Stimulated activated CD8-positive, alpha-beta memory T cell treated with anti-CD3 and anti-CD28 coated beads, Interleukin-12 subunit alpha, Interleukin-12 subunit beta, amount 100 ng/mL, for 24 hours (primary cell): ENCODE measurements around the gene NDUFA11.

Source experiments
- DNase-seq: peaks from one replicate; pipeline ENCODE4 v3.0.0-alpha.2; 2020; ENCODE audit errors: extremely low read depth

NDUFA11 gene

GRCh38 chr19:5932609-5933262 lies 29.1 kb upstream of the NDUFA11 start:
- DNase-seq, result no peak

DNA sequence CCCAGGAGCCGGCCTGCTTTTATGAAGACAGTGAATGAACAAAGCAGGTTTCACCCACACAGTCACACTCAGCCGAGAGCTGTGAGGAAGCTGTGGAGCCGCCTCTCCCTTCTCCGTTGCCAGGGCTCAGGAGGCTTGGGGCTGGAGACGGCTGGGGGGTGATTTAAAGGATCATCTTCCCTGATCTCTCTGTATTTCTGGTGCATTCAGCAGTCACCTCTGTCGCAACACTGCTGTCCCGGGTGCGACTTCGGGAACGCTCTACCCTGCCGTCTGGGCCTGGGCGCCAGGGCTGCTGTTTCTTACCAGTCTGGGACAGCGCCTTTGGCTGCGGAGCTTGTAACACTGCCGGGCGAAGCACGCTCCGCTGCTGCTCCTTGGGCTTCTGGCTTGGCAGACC lies 28.6 kb upstream of the NDUFA11 start:
- DNase-seq, result no peak

DNA sequence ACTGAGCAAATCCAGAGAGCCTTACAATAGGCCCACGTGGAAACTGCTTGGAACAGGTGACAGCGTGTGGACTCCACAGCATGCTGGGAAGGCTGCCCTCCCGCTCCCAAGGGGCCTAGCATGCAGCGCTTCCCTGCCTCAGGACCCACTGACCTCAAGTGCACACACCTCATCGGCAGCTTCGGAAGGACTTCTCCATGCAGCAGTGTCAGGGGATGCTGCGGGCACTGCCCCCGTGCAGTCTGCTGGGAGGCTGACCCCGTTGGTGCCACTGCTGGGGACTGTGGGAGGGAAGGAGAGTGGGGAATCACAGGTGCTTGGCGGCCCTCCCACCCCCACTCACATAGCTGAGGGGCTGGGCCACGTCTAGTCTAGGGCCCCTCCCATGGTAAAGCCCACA lies 27.7 kb upstream of the NDUFA11 start:
- DNase-seq, result no peak

DNA sequence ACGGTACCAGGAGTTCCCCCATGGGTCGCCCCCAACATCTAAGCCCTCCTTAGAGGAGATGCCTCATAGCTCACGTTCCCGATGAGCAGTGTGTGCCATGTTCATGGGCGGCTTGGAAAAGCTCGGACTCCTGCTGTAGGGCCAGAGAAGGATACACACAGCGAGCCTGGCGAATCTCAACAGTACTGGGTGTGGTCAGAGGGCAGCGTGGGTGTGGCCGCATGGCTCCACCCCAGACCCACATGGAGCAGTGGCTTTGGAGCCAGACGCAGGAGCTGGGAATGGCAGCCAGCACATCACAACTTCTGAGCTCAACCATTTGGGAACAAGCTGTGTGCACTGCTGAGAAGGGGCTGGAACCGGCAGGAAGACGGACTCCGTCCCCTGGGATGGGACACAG lies 26.0 kb upstream of the NDUFA11 start:
- DNase-seq, result no peak

GRCh38 chr19:5929179-5929578 lies 25.6 kb upstream of the NDUFA11 start:
- no peak for DNase-seq

GRCh38 chr19:5927441-5927821 lies 23.8 kb upstream of the NDUFA11 start:
- no peak for DNase-seq

- no peak for DNase-seq
Observed at GRCh38 chr19:5926641-5927440, 23.3 kb upstream of the NDUFA11 start.

GRCh38 chr19:5925830-5926427 lies 22.3 kb upstream of the NDUFA11 start:
- DNase-seq, result no peak

DNA sequence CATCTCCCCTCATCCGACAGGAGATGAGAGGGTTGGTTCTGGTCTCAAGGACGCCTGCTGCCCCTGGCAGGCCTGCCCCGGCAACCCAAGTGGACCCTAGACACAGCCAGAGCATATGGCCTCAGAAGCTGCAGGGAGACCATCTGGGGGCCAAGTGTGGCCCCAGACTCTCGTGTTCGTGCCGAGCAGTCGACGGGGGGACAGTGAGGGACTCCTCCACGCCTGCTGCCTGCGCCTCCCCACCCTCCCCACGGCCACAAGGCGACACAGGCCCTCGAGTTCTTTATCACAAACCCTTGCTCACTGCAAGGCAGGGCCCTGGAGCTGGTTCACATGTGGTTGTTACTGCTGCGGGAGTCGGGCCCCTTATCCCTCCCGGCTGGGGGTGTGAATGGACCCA lies 19.8 kb upstream of the NDUFA11 start:
- DNase-seq, result no peak

GRCh38 chr19:5922161-5922545 lies 18.6 kb upstream of the NDUFA11 start:
- no peak for DNase-seq

- no peak for DNase-seq
Observed at GRCh38 chr19:5921516-5922160, 18.0 kb upstream of the NDUFA11 start.

GRCh38 chr19:5918463-5919079 lies 15.0 kb upstream of the NDUFA11 start:
- no peak for DNase-seq

- no peak for DNase-seq
Observed at GRCh38 chr19:5917431-5918107, 14.0 kb upstream of the NDUFA11 start.

DNA sequence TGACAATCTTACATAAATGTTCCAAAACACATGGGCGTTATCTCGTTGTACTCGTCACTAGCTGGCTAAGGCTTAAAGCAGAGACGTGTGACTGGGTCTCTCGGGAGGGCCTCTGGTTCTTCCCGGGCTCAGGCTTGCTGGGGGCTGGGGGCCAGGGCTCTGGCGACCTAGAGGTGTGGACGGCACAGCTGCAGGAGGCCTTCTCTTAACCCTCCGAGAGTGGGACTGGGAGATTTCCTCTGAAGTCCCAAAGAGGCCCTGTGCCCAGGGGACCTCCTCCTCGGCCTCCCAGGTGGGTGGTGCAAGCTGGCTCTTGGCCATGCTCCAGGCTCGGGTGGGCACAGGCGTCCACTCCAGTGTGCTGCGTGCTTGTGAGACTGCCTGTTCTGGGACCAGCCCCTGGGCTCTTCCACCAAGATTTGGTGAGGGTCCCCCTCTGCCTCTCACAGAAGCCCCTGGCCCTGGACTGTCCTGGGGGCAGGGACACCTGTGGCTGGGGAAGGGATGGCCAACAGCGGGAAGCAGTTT lies 12.7 kb upstream of the NDUFA11 start:
- no peak for DNase-seq

DNA sequence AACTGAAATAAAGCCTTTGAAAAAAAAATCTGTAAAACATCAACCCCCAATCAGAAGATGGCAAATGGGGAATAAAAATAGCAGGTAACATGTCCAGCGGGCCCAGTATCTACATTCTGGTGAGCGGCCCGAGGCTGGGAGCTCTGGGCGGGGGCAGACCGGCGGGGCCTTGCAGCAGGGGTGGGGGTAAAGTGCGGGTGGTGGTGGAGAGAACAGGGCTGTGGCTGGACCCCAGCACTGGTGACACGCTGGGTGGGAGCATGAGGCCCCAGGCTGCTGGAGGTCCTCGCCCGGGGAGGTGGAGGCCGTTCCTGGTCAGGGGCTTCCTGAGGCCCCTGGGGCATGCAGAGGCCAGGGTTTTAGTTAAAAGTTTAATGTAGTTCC lies 12.2 kb upstream of the NDUFA11 start:
- DNase-seq, result no peak

GRCh38 chr19:5914946-5915781 lies 11.6 kb upstream of the NDUFA11 start:
- no peak for DNase-seq

- DNase-seq, result no peak
Observed at GRCh38 chr19:5914358-5914774, 10.8 kb upstream of the NDUFA11 start.

DNA sequence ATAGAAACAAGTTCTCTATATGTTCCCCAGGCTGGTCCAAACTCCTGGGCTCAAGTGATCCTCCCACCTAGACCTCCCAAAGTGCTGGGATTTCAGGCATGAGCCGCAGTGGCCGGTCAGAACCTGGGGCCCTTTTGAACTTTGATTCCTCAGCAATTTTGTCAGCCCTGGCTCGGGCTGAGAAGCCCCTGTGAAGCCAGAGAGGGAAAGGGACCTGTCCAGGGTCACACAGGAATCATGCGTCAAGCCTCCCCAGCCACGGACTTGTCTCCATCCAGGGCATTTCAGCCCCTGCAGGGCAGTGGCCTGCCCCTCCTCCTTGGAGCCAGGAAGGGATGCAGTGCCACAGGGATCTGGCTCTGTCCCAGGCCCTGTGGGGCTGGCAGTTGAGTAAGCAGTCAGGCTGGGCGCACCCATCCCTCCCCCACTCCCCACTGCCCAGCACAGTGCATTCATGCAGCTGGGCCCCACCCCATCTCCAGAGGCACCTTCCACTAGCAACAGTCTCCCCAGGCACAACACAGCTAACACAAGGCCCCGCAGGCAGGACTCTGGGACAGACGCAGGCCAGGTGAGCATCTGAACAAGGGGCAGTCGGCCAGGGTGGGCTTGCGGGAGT lies 10.3 kb upstream of the NDUFA11 start, which contains the start of gene CAPS:
CAPS (plus strand) TSS at position 516 of the 619 bp plus-strand sequence. CDS start 153 bp downstream, outside the sequence.
- DNase-seq, result no peak

DNA sequence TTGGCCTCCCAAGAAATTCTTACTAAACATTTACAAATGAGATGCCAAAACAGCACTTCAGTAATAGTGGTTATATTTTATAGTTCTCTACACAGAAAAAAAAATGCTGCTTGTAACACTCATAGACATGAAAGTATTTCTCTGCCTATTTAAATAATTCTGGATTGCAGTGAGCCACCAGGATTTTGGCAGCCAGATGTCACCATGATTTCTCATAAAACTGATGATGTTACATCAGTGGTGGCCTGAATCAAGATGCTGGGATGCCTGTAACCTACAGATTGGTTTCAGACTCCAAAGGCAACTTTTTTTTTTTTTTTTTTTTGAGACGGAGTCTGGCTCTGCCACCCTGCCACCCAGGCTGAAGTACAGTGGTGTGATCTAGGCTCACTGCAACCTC lies 7.8 kb upstream of the NDUFA11 start:
- no peak for DNase-seq

DNA sequence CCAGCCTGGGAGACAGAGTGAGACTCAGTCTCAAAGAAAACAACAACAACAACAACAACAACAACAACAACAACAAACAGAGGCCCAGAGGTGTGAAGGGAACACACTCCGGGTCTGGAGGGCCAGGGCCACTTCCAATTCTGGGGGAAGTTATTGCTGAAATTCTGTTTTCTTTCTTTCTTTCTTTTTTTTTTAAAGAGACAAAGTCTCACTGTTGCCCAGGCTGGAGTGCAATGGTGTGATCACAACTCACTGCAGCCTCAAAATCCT lies 7.0 kb upstream of the NDUFA11 start:
- no peak for DNase-seq
